Effector memory CD4-positive, alpha-beta T cell (primary cell): ENCODE results near the gene PAXX.

Experiments
- DNase-seq, 3 donors: peaks; one replicate each; pipeline ENCODE4 v3.0.0-alpha.2; 2020
- H3K27ac ChIP-seq: 2 replicates; pipeline ENCODE4 v1.7.0; 2013; ENCODE audit warnings: mild to moderate bottlenecking, low read length, moderate library complexity; ENCODE audit not compliant: insufficient read depth, poor library complexity, severe bottlenecking
- H3K27me3 ChIP-seq: replicated peaks from 2 replicates; pipeline ENCODE4 v1.7.0; 2013; ENCODE audit warnings: mild to moderate bottlenecking, low read length; ENCODE audit not compliant: insufficient read depth, control insufficient read depth, poor library complexity, severe bottlenecking
- H3K36me3 ChIP-seq: 2 replicates; pipeline ENCODE4 v1.7.0; 2013; ENCODE audit warnings: mild to moderate bottlenecking, low read length, moderate library complexity; ENCODE audit not compliant: control insufficient read depth, insufficient read depth
- H3K4me1 ChIP-seq: 2 replicates; pipeline ENCODE4 v1.7.0; 2013; ENCODE audit warnings: low read length, mild to moderate bottlenecking; ENCODE audit not compliant: control insufficient read depth, insufficient read depth, poor library complexity, severe bottlenecking
- H3K4me3 ChIP-seq: 2 replicates; pipeline ENCODE4 v1.7.0; 2013; ENCODE audit warnings: low read length, low read depth, mild to moderate bottlenecking; ENCODE audit not compliant: insufficient read depth, poor library complexity, severe bottlenecking
- H3K9me3 ChIP-seq: 2 replicates; pipeline ENCODE4 v1.7.0; 2013; ENCODE audit warnings: mild to moderate bottlenecking, low read length, moderate library complexity; ENCODE audit not compliant: control insufficient read depth

PAXX gene

GRCh38 chr9:136994180-136994887 is 2.1 kb downstream of the PAXX start:
- peaks cover 14% of the 10 kb centered on the region for H3K36me3 ChIP-seq
- H3K9me3 ChIP-seq: no peaks in the 10 kb centered on the region
- no peak overlapping the region for H3K27ac ChIP-seq
- DNase-seq: no peak
- H3K4me3 ChIP-seq: no peak overlapping the region
- peaks cover 51% of the 10 kb centered on the region for H3K4me1 ChIP-seq
- no peaks in the 10 kb centered on the region for H3K27me3 ChIP-seq

DNA sequence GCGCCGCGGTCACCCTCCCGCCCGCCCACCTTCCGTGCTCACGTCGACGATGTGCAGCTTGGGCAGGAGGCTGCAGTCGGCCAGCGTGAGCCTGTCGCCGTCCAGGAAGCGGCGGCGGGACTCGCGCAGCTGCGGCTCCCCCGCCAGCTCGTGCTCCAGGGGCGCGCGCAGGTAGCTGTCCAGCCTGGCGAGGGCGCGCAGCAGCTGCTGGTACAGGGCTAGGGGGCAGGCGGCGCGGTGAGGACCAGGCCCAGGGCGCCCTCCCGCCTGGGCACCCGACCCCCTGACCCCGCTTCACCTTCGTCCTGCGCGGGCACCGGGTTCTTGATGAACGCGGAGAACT is 2.6 kb downstream of the PAXX start:
- no peak overlapping the region for H3K27ac ChIP-seq
- H3K27me3 ChIP-seq: no peaks in the 10 kb centered on the region
- no peak overlapping the region for H3K4me3 ChIP-seq
- peaks cover 52% of the 10 kb centered on the region for H3K4me1 ChIP-seq
- peaks cover 14% of the 10 kb centered on the region for H3K36me3 ChIP-seq
- no peaks in the 10 kb centered on the region for H3K9me3 ChIP-seq
- DNase-seq: no peak

DNA sequence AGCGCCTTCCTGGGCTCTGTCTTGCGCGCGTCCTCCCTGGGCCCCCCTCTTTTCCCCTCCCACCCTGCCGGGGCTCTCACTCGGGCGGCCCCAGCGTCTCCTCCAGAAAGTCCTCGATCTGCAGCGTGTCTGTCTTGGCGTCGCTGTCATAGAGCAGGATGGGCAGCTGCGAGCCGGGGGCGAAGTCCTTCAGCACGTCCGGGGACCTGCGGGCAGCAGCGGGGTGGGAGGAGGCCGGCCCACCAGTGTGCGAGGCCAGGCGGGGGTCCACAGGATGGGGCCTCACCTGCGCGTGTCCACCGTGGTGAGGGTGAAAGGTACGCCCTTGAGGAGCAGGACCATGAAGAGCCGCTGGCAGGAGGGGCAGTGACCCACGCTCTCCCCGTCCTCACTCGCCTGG is 3.1 kb downstream of the PAXX start:
- Histone ChIP-seq H3K36me3 (peaks cover 14% of the 10 kb centered on the region), H3K27ac (no peak overlapping the region), H3K9me3 (no peaks in the 10 kb centered on the region), H3K27me3 (no peaks in the 10 kb centered on the region), H3K4me1 (peaks cover 56% of the 10 kb centered on the region), H3K4me3 (no peak overlapping the region)
- DNase-seq: no peak

DNA sequence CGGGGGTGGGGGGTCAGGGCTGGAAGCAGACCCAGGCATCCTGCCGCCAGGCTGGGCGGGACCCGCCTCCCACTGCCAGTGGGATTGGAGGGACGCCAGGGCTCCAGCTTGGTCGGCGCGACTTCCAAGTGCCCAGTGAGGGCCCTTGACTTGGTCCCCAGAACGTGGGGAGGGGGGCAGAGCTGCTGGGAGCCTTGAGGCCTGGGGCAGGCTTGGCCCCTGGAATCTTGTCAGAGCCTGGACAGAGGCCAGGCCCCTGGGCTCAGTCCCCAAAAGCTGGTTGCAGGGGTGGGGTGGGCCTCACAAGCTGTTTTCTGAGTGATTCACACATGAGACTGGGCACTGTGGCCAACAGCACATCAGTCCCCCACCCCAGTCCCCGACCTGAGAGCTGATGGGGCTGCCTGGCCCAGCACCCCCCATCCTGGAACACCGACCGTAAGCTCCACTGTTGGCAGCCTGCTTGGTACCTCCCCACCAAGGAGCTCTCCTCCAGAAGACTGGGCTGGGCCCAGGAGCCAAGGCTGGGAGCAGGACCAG is 3.6 kb downstream of the PAXX start:
- Histone ChIP-seq H3K27me3 (no peaks in the 10 kb centered on the region), H3K4me1 (peaks cover 61% of the 10 kb centered on the region), H3K36me3 (peaks cover 14% of the 10 kb centered on the region), H3K9me3 (no peaks in the 10 kb centered on the region), H3K27ac (peak overlapping the region; percentile 60), H3K4me3 (peak overlapping the region; percentile 37)
- no peak for DNase-seq

DNA sequence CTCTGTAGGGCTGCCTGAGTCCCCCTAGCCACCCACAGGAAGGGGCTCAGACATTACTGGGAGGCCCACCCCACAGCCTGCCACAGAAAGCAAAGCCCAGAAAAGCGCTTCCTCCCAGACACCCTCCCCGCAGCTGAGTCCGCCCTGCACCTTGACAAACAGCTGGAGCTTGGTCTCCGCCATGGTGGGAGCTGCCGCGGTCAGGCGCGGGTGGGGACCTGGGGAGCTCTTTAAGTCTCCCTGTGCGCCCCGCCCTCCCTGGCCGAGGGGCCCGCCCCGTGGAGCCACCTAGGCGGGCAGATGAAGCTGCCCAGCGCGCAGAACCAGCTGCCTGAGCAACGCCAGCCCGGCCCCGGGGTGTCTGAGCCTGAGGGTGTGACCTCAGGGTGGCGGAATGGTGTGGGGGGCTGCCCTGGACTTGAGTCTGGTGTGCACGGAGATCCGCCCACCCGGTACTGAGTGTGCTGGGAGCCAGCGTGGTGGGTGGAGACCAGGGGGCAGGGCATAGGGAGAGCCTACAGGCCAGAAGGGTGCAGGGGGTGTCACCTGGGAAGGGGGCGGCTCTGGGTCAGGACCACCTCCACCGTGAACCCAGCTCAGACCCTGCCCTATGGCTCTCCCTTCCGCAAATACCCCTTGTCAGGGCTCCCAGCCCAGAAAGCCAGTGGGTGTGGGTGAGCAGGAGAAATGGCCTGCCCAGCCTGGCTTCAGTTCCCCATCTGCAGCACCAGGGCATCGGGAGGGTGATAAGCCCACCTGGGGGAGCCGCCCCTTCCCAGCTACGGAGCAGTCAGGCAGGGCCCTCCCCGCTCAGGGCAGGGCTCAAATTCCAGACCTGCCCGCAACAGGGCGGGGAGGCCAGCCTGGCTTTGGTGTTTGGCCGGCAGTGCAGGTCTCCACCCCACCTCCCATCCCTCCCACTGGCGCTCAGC is 4.4 kb downstream of the PAXX start, which contains the start of gene CLIC3:
Gene CLIC3 (minus strand): TSS at position 208 of the 932 bp plus-strand sequence. CDS start 25 bp downstream, at position 183.
- H3K9me3 ChIP-seq: no peaks in the 10 kb centered on the region
- H3K27me3 ChIP-seq: no peaks in the 10 kb centered on the region
- peak within 1 kb of the TSS; percentile 60 for H3K27ac ChIP-seq
- peaks cover 14% of the 10 kb centered on the region for H3K36me3 ChIP-seq
- DNase-seq: peak; percentile 37 to 53 (median 45)
- H3K4me1 ChIP-seq: peaks cover 61% of the 10 kb centered on the region
- H3K4me3 ChIP-seq: peak within 1 kb of the TSS; percentile 37

- Histone ChIP-seq H3K27ac (no peak overlapping the region), H3K36me3 (peaks cover 14% of the 10 kb centered on the region), H3K27me3 (no peaks in the 10 kb centered on the region), H3K4me1 (peaks cover 61% of the 10 kb centered on the region), H3K9me3 (no peaks in the 10 kb centered on the region), H3K4me3 (no peak overlapping the region)
- no peak for DNase-seq
Observed at GRCh38 chr9:136997371-136997770, 5.1 kb downstream of the PAXX start.

DNA sequence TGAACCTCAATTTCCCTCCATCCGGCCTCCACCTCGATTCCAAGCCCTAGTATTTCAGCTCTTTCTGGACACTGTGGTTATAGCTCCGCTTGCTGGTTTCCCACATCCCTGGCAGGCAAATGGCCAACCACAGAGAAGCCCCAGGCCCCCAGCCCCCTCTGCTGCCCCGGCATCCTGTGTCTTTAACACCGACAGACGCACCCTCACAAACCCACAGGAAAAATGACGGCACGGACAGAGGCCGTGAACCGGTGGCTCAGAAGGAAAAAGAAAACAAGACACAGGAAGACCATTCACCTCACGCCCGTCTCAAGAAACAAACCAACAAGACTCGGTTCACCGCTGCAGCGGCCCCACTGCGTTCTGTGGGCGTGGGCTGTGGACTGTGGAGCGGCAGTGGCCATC is 5.6 kb downstream of the PAXX start:
- Histone ChIP-seq H3K4me3 (no peak overlapping the region), H3K36me3 (peaks cover 14% of the 10 kb centered on the region), H3K9me3 (no peaks in the 10 kb centered on the region), H3K27ac (peak overlapping the region; percentile 46), H3K27me3 (no peaks in the 10 kb centered on the region), H3K4me1 (peaks cover 57% of the 10 kb centered on the region)
- DNase-seq: peak in 1 of 3 donors; percentile 27

DNA sequence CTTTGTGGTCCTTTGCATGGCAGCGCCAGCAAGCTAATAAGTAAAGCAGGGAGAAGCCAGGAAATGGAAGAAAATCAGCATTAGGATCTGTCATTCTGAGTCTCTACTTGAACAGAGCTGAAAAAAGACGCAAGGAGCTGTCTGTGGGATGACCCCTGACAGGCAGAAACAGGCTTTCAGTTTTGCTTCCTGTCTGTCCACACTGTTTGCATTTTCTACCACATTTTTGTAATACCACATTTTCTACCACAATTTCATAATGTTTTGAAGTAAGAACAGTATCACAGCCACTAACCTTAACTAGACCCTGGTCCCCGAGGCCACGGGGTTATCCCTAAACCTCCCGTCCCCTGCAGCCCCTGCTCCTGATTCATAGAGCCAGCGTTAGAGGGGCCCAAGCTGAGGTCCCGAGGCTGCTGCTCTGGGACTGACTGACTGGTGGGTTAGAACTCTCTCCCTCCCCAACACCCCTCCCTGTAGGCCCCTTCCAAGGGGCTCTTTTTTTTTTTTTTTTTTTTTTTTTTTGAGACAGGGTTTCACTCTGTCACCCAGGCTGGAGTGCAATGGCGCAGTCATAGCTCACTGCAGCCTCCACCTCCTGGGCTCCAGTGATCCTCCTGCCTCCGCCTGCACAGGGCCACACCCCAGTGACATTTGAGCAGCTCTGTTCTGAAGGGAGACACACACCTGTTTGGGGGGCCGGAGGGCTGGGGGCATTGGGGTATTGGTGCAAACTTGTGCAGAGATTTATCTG is 8.1 kb downstream of the PAXX start:
- H3K4me3 ChIP-seq: no peak overlapping the region
- no peaks in the 10 kb centered on the region for H3K9me3 ChIP-seq
- no peaks in the 10 kb centered on the region for H3K27me3 ChIP-seq
- peaks cover 40% of the 10 kb centered on the region for H3K4me1 ChIP-seq
- peak overlapping the region; percentile 22 for H3K27ac ChIP-seq
- no peak for DNase-seq
- H3K36me3 ChIP-seq: peaks cover under 1% of the 10 kb centered on the region

- no peak for DNase-seq
- H3K4me1 ChIP-seq: peaks cover 23% of the 10 kb centered on the region
- no peaks in the 10 kb centered on the region for H3K36me3 ChIP-seq
- no peaks in the 10 kb centered on the region for H3K9me3 ChIP-seq
- H3K4me3 ChIP-seq: no peak overlapping the region
- H3K27ac ChIP-seq: no peak overlapping the region
- no peaks in the 10 kb centered on the region for H3K27me3 ChIP-seq
Observed at GRCh38 chr9:137001857-137002645, 9.8 kb downstream of the PAXX start.
